Type B pancreatic cell (in vitro differentiated cells): ENCODE measurements around the gene MYLK. TPM values are rescaled to one million over a fixed set of nuclear protein-coding genes. Genes with fewer than 3 reads are reported as not detected.

Experiments used
- DNase-seq: peaks from one replicate; pipeline ENCODE4 v3.0.0; 2021; ENCODE audit warnings: mixed read lengths; ENCODE audit not compliant: unreplicated experiment; ENCODE audit errors: extremely low spot score
- H3K27ac Mint-ChIP-seq: 2 replicates; pipeline ENCODE4 v1.8.0; 2021; ENCODE audit warnings: mild to moderate bottlenecking, mixed read lengths
- H3K27me3 Mint-ChIP-seq: 2 replicates; pipeline ENCODE4 v1.8.0; 2021; ENCODE audit warnings: mixed read lengths
- H3K36me3 Mint-ChIP-seq: 2 replicates; pipeline ENCODE4 v1.8.0; 2021; ENCODE audit warnings: mixed read lengths
- H3K4me1 Mint-ChIP-seq: one replicate; pipeline ENCODE4 v1.8.0; 2021; ENCODE audit warnings: mixed read lengths; ENCODE audit not compliant: unreplicated experiment
- H3K4me3 Mint-ChIP-seq: 2 replicates; pipeline ENCODE4 v1.8.0; 2021; ENCODE audit warnings: mild to moderate bottlenecking, mixed read lengths
- H3K9me3 Mint-ChIP-seq: 2 replicates; pipeline ENCODE4 v1.8.0; 2021; ENCODE audit warnings: mixed read lengths
- total RNA-seq: library from RNA; stranded (reverse); gene quantifications from 2 replicates; pipeline ENCODE4 v1.2.1, GENCODE V29; 2021; ENCODE audit warnings: low replicate concordance
- TF ChIP-seq, protein P1 (sequence below): fragments of 200-600 bp; sonication (generic); conservative IDR thresholded peaks from 2 replicates; pipeline ENCODE4 v1.5.0; 2021; ENCODE audit warnings: antibody characterized with exemption, mild to moderate bottlenecking

MYLK gene
- total RNA-seq, 1 donor from 2014 or later = 16.8 TPM

DNA sequence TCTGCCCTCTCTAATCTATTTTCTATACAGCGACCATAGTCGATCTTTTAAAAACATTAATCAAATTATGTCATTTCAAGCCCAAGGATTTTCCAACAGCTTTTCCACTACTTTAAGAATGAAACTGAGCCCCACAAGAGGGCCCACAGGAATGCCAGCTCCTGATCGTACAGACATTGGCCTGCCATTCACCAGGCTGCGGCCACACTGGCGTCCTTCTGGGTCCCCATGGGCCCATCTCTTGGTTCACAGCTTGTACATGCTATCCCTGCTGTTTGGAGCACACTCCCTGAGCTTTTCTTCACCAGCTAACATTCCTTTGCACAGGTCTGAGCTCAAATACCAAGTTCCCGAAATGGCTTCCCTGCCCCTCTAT, 149.6 kb downstream of the MYLK start:
- no peaks in the 10 kb centered on the region for H3K9me3 Mint-ChIP-seq
- no peak for DNase-seq
- H3K27me3 Mint-ChIP-seq = no peaks in the 10 kb centered on the region
- TF ChIP-seq, protein P1, sequence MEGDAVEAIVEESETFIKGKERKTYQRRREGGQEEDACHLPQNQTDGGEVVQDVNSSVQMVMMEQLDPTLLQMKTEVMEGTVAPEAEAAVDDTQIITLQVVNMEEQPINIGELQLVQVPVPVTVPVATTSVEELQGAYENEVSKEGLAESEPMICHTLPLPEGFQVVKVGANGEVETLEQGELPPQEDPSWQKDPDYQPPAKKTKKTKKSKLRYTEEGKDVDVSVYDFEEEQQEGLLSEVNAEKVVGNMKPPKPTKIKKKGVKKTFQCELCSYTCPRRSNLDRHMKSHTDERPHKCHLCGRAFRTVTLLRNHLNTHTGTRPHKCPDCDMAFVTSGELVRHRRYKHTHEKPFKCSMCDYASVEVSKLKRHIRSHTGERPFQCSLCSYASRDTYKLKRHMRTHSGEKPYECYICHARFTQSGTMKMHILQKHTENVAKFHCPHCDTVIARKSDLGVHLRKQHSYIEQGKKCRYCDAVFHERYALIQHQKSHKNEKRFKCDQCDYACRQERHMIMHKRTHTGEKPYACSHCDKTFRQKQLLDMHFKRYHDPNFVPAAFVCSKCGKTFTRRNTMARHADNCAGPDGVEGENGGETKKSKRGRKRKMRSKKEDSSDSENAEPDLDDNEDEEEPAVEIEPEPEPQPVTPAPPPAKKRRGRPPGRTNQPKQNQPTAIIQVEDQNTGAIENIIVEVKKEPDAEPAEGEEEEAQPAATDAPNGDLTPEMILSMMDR = no peak
- no peak overlapping the region for H3K4me3 Mint-ChIP-seq
- peaks cover 8% of the 10 kb centered on the region for H3K36me3 Mint-ChIP-seq
- no peaks in the 10 kb centered on the region for H3K4me1 Mint-ChIP-seq
- no peak overlapping the region for H3K27ac Mint-ChIP-seq

DNA sequence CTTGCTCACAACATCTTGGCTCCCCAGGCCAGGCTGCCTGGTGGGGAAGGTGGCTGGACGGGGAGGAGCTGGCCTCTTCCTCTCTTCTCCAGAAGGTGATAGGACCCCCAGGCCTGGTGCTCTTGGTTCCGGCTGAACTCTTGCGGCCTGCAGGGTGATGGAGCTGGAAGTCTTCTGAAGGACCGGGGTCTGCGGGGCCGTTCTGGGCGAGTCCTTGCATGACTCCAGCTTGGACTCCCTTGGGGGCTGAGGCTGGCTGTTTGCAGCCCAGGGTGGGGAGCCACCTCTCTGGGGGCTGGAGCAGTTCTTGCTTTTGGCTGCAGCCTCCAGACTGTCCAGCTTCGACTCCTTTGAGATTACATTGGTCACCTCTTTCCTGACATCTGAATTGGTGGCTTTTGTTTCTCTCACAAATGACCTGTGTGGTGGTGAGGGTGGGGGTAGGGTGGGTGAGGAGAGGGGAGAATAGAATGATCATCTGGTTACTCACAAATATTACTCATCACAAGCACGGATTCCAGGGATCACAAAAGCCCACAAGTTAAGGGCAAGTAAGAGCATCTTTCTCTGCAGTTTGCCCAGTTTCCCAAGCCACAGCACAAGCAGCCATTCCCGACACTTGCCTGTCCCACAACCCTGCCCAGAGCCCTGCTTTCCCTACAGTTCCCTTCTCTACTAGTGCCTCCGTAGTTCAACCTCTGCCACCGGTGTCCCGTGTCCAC, 150.2 kb downstream of the MYLK start:
- Mint-ChIP-seq H3K27me3 (no peaks in the 10 kb centered on the region), H3K9me3 (no peaks in the 10 kb centered on the region), H3K36me3 (peaks cover 5% of the 10 kb centered on the region), H3K4me3 (no peak overlapping the region), H3K27ac (no peak overlapping the region), H3K4me1 (no peaks in the 10 kb centered on the region)
- DNase-seq = no peak
- TF ChIP-seq, protein P1 = no peak

DNA sequence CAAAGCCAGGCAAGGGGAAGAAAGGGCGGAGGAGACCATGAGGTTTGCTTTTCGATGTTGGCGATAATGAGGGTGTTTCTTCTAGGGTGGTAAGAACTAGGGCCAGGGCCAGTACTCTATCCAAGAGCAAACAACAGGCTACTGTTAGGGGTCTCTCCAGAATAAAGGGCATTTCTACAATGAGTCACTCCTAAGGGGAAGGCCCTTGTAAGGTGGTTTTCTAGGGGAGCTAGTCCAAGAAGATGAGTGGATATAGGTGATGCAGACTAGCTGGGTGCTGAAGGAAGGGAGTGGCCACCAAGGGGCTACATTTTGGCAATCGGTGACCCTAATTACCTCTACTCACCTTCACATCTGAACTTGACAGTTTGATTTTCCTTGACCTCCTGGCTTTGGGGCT, 150.8 kb downstream of the MYLK start:
- H3K27me3 Mint-ChIP-seq = no peaks in the 10 kb centered on the region
- no peak overlapping the region for H3K27ac Mint-ChIP-seq
- peaks cover 5% of the 10 kb centered on the region for H3K36me3 Mint-ChIP-seq
- H3K9me3 Mint-ChIP-seq = no peaks in the 10 kb centered on the region
- H3K4me3 Mint-ChIP-seq = no peak overlapping the region
- TF ChIP-seq, protein P1 = no peak
- no peak for DNase-seq
- no peaks in the 10 kb centered on the region for H3K4me1 Mint-ChIP-seq

DNA sequence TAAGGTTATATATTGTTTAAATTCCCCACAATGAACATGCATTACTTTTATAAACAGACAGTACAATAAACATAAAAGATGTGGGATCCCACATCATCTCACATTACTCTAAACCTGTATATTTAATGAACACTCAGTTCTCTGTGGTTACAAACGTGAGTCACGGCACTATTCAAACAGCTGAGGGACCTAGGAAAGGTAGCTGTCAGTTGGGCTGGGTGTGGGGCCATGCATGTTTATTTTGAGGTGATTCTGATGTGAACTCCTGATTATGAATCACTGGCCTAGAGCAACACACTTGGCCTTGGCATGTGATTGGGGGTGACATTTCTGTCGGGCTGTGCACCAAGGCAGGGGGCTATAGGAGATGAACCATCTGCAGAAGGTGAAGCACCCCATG, 151.7 kb downstream of the MYLK start:
- Mint-ChIP-seq H3K27me3 (peaks cover 4% of the 10 kb centered on the region), H3K4me3 (no peak overlapping the region), H3K36me3 (peaks cover 5% of the 10 kb centered on the region), H3K9me3 (no peaks in the 10 kb centered on the region), H3K27ac (no peak overlapping the region), H3K4me1 (no peaks in the 10 kb centered on the region)
- TF ChIP-seq, protein P1 = no peak
- DNase-seq = no peak

GRCh38 chr3:123730829-123731228, 153.3 kb downstream of the MYLK start:
- Mint-ChIP-seq H3K4me3 (no peak overlapping the region), H3K27ac (no peak overlapping the region), H3K4me1 (no peaks in the 10 kb centered on the region), H3K27me3 (peaks cover 10% of the 10 kb centered on the region), H3K9me3 (no peaks in the 10 kb centered on the region), H3K36me3 (no peaks in the 10 kb centered on the region)
- TF ChIP-seq, protein P1 = no peak
- DNase-seq = no peak

DNA sequence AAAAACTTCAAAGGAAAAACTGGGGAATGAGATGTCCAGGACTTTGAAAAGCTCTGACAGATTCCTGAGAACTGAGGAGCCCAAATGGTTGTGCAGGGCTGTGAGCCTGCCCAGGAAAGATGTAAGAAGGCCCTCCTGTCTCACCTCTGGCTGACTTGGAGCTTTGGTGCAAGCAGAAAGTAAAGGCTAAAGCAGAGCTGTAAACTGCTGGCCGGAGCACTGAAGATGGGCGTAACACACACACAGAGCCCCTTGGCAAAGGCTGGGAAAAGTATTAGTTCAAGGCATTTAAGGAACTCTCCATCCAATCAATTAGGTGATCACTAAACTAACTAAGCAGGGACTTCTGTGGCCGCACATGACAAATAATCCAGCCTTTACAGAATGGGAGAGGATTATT, 155.1 kb downstream of the MYLK start:
- Mint-ChIP-seq H3K27me3 (peaks cover 10% of the 10 kb centered on the region), H3K4me3 (no peak overlapping the region), H3K9me3 (no peaks in the 10 kb centered on the region), H3K36me3 (no peaks in the 10 kb centered on the region), H3K27ac (no peak overlapping the region), H3K4me1 (no peaks in the 10 kb centered on the region)
- no peak for DNase-seq
- TF ChIP-seq, protein P1 = no peak
